HG03135 (cell line): ENCODE results near the gene MFAP1.
"Not testable (repeated sequence)": the region's sequence is repeated elsewhere in the genome, so short reads cannot be mapped to it uniquely, and the experiment has no call there.

Source experiments
- ATAC-seq: cut with Tn5 transposase; IDR thresholded peaks from one replicate; pipeline ENCODE4 v1.9.1; 2021; ENCODE audit warnings: mild to moderate bottlenecking, moderate library complexity; ENCODE audit not compliant: unreplicated experiment

Gene MFAP1

DNA sequence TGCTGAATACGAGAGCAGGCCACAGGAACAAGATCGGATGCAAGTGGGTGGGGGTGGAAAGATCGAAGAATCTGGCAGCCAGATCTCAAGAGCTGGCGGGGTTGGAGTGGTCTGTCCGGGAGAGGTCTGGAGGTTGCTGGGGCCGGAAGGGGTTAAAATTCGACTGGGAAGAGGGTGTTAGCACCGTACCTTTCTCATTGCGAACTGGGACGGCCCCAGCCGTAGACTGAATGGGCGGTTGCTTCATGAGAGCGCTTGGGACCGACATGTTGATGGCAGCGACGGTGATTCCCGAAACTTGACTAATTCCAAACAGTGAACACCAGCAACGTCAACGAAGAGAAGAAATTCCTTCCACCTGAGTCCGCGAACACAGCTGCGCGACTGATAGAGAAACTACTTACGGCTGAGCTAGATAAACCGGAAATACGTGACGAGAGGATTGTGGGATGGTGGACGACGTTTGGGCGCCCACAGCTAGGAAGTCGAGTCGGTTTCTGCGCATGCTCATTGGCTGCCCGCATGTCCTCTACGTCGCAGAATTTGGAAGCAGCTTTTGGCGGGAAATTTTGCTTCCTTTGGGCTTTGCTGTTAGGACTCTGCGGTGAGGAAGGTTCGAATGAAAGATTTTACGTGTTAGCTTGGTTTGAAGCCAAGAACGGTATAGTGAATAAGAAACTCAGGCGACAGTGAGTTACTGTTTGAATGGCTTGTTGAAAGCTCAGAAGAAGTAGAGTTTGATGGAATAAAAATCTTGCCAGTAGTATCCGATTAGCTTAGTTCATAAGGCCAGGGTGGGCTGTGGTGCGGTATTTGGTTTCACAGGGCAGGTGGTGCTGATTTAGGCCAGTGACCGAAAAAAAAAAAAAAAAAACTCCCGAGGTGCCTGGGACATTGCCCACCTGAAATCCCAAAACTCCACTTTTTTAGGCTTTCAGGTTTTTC is at the start of gene MFAP1:
Gene MFAP1, minus strand, starts transcription at position 389 of the 945 bp plus-strand sequence. Its CDS starts 121 bp downstream, at position 268.
- peak; percentile 66 for ATAC-seq

DNA sequence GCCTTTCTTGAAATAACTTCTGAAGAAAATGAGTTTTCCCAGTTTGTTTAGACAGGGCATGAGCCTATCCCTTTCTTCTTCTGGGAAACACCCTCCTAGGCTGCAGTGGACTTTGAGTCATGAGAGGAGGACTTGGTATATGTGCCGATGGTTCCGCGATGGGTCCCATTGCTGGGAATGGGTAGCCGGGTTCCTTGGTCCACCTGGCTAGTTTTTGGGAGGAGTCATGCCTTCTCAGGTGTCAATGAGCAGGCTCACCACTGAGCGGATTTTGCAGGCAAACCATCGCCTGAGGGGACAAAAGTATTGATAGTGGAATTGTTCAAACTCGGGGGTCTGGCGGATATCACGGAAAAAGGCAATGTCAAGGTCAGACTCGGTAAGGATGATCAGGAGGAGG is 49.2 kb upstream of the MFAP1 start:
- no peak for ATAC-seq

GRCh38 chr15:43872416-43873020 is 48.0 kb upstream of the MFAP1 start:
- no peak for ATAC-seq

- ATAC-seq: no peak
These were observed 47.3 kb upstream of the MFAP1 start for GRCh38 chr15:43871835-43872234.

GRCh38 chr15:43868406-43868805 is 43.9 kb upstream of the MFAP1 start:
- no peak for ATAC-seq

- no peak for ATAC-seq
These were observed 42.6 kb upstream of the MFAP1 start for GRCh38 chr15:43867096-43867495.

- not testable (repeated sequence) for ATAC-seq
These were observed 42.1 kb upstream of the MFAP1 start for GRCh38 chr15:43866636-43867035.

GRCh38 chr15:43859546-43859945 is 35.1 kb upstream of the MFAP1 start:
- ATAC-seq: no peak

DNA sequence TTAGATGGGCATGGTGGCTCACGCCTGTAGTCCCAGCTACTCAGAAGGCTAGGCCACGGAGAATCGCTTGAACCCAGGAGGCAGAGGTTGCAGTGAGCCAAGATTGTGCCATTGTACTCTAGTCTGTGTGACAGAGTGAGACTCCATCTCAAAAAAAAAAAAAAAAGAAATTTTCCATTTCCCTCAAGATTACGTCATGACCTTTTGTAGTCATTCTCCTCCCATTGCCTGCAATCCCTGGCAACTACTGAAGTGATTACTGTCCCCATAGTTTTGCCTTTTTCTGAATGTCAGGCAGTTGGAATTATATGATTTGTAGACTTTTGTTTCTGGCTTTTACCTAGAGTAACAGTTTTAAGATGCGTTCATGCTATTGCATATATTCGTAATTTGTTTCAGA is 30.3 kb upstream of the MFAP1 start:
- no peak for ATAC-seq

GRCh38 chr15:43852607-43853006 is 28.1 kb upstream of the MFAP1 start:
- ATAC-seq: no peak

GRCh38 chr15:43851251-43851650 is 26.8 kb upstream of the MFAP1 start:
- ATAC-seq: no peak

DNA sequence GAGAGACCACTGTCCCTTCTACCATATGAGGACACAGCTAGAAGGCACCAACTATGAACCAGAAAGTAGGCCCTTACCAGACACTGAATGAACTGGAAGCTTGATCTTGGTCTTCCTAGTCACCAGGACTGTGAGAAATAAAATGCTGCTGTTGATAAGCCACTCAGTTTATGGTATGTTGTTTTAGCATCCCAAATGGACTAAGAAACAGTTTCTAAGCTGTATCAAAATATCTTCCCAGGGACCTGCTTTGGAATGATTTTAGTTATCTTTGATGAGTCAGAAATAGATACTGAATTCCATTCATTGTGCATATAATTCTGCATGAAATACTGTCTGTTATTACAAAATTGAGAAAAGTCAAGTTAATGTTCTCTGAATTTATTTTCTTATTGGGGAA is 20.9 kb upstream of the MFAP1 start:
- no peak for ATAC-seq

DNA sequence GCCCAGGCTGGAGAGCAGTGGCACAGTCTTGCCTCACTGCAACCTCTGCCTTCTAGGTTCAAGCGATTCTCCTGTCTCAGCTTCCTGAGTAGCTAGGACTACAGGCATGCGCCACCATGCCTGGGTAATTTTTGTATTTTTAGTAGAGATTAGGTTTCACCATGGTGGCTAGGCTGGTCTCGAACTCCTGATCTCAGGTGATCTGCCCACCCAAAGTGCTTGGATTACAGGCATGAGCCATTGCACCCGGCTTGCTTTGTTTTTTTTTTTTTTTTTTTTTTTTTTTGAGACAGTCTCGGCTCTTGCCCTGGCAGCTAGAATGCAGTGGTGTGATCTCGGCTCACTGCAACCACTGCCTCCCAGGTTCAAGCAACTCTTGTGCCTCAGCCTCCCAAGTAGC is 8.0 kb upstream of the MFAP1 start:
- ATAC-seq: not testable (repeated sequence)

GRCh38 chr15:43831519-43832052 is 7.1 kb upstream of the MFAP1 start:
- not testable (repeated sequence) for ATAC-seq

- not testable (repeated sequence) for ATAC-seq
These were observed 6.3 kb upstream of the MFAP1 start for GRCh38 chr15:43830691-43831275.

DNA sequence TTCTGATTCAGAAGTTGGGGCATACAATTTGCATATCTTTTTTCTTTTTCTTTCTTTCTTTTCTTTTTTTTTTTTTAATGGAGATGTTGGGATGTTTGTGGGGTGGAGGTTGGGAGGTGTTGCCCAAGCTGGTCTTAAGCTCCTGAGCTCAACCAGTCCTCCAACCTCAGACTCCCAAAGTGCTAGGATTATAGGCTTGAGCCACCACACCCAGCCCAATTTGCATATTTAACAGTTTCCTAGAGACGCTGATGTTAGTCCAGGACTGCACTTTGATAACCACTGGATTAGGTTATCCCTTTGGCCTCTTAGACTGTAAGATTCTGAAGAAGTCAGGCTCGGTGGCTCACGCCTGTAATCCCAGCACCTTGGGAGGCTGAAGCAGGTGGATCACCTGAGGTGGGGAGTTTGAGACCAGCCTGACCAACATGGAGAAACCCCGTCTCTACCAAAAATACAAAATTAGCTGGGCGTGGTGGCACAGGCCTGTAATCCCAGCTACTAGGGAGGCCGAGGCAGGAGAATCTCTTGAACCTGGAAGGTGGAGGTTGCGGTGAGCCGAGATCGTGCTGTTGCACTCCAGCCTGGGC is 5.6 kb upstream of the MFAP1 start:
- not testable (repeated sequence) for ATAC-seq

GRCh38 chr15:43828061-43828657 is 3.7 kb upstream of the MFAP1 start:
- ATAC-seq: no peak

- ATAC-seq: peak; percentile 57
These were observed 2.2 kb upstream of the MFAP1 start, which contains the start of gene WDR76 for GRCh38 chr15:43826508-43827341. WDR76 (plus strand) TSS chr15:43827002; CDS start chr15:43827033, 31 bp downstream.

DNA sequence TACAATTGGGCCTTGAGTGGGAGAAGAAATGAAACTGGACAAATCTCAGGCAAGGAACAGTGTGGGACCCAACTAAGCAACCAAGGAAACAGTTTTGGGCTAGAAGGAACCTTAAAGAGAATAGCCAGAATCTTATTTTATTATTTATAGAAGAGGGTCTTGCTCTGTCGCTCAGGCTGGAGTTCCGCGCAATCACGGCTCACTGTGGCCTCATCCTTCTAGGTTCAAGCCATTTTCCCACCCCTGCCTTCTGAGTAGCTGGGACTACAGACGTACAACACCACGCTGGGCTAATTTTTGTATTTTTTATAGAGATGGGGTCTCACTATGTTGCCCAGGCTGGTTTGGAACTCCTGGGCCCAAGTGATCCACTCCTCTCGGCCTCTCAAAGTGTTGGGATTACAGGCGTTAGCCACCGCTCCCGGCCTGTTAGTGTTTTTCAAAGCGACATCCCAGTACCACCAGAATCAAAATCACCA is 1.6 kb upstream of the MFAP1 start:
- ATAC-seq: no peak
